CD4-positive, alpha-beta memory T cell (primary cell): Measurements from ENCODE around the gene CTNND2. TPM values are rescaled to one million over a fixed set of nuclear protein-coding genes. Genes with fewer than 3 reads are reported as not detected.
A peak's percentile ranks its signal among the peaks of the same experiment; 100 is the strongest.

ENCODE experiments used
- CTCF ChIA-PET: fragments of 350-600 bp; sonication (Branson Sonifier 250); formaldehyde crosslinking; loops from one replicate; lab custom pipeline; 2021; ENCODE audit warnings: inconsistent platforms; ENCODE audit not compliant: partially characterized antibody; lab: Charles Lee
- POLR2A ChIA-PET: fragments of 350-600 bp; sonication (Branson Sonifier 250); formaldehyde crosslinking; loops from one replicate; lab custom pipeline; 2021; ENCODE audit not compliant: partially characterized antibody; lab: Charles Lee
- DNase-seq, 5 donors: peaks; one replicate each; pipeline versions ENCODE4 v3.0.0 to v3.0.0-alpha.2; 2020 to 2022; ENCODE audit warnings: mixed read lengths in 1 of 5
- H3K27ac ChIP-seq: one replicate; pipeline ENCODE4 v1.7.0; 2013; ENCODE audit warnings: low read depth, low read length
- H3K27me3 ChIP-seq: 2 replicates; pipeline ENCODE4 v1.7.0; 2013; ENCODE audit warnings: mild to moderate bottlenecking, low read length, moderate library complexity; ENCODE audit not compliant: insufficient read depth
- H3K36me3 ChIP-seq: 2 replicates; pipeline ENCODE4 v1.7.0; 2013; ENCODE audit warnings: mild to moderate bottlenecking, low read length, moderate library complexity; ENCODE audit not compliant: insufficient read depth
- H3K4me1 ChIP-seq: 2 replicates; pipeline ENCODE4 v1.7.0; 2013; ENCODE audit warnings: mild to moderate bottlenecking, low read length, moderate library complexity; ENCODE audit not compliant: insufficient read depth
- H3K4me3 ChIP-seq, 2 donors: one replicate each; pipeline ENCODE4 v1.7.0; 2013; ENCODE audit warnings: low read length in 2 of 2, mild to moderate bottlenecking in 1 of 2
- H3K9me3 ChIP-seq, 2 donors: one replicate each; pipeline ENCODE4 v1.7.0; 2013; ENCODE audit warnings: low read length in 2 of 2, control low read depth in 1 of 2; ENCODE audit not compliant: control insufficient read depth in 1 of 2
- H3K27ac Mint-ChIP-seq, 7 donors: one replicate each; pipeline ENCODE4 v1.8.0; 2020 to 2021; ENCODE audit warnings: mixed read lengths in 7 of 7, mild to moderate bottlenecking in 6 of 7, inconsistent platforms in 3 of 7, moderate library complexity in 3 of 7
- H3K27me3 Mint-ChIP-seq, 2 donors: one replicate each; pipeline ENCODE4 v1.8.0; 2020 to 2021; ENCODE audit warnings: mixed read lengths in 2 of 2
- H3K36me3 Mint-ChIP-seq, 2 donors: one replicate each; pipeline ENCODE4 v1.8.0; 2020 to 2021; ENCODE audit warnings: mixed read lengths in 2 of 2, inconsistent platforms in 1 of 2, mild to moderate bottlenecking in 1 of 2
- H3K4me1 Mint-ChIP-seq, 4 donors: one replicate each; pipeline ENCODE4 v1.8.0; 2020 to 2021; ENCODE audit warnings: mixed read lengths in 4 of 4, mild to moderate bottlenecking in 1 of 4
- H3K4me3 Mint-ChIP-seq, 8 donors: one replicate each; pipeline ENCODE4 v1.8.0; 2020 to 2021; ENCODE audit warnings: mixed read lengths in 8 of 8, mild to moderate bottlenecking in 7 of 8, moderate library complexity in 6 of 8, inconsistent platforms in 3 of 8
- H3K9me3 Mint-ChIP-seq, 8 donors: one replicate each; pipeline ENCODE4 v1.8.0; 2020 to 2021; ENCODE audit warnings: mixed read lengths in 8 of 8, mild to moderate bottlenecking in 5 of 8, inconsistent platforms in 3 of 8, moderate library complexity in 1 of 8
- intact Hi-C: fragments of 100-400 bp; cut with micrococcal nuclease; formaldehyde crosslinking; loops from one replicate; pipeline ENCODE4 v1.15.1; 2023
- polyA plus RNA-seq, 2 donors: library from polyadenylated mRNA; unstranded; fragments of 300-500 nt; fragmentation: Illumina TruSeq; gene quantifications; one replicate each; pipeline ENCODE4 v1.2.3, GENCODE V29; 2021
- total RNA-seq, 2 experiments: library from RNA; stranded (reverse); gene quantifications; one replicate each; pipeline ENCODE4 v1.2.3, GENCODE V29; 2021

The CTNND2 gene
- total and polyA plus RNA-seq, 4 experiments from 2014 or later, result 0.65 TPM; not detected in 3

- Histone ChIP-seq H3K27ac (no peak overlapping the region), H3K4me1 (no peaks in the 10 kb centered on the region), H3K9me3 (no peaks in the 10 kb centered on the region), H3K36me3 (no peaks in the 10 kb centered on the region), H3K4me3 (no peak overlapping the region), H3K27me3 (no peaks in the 10 kb centered on the region)
- Mint-ChIP-seq H3K9me3 (peaks cover 0 to 4% (median 0%) of the 10 kb centered on the region in 8 donors), H3K36me3 (no peaks in the 10 kb centered on the region), H3K4me1 (no peaks in the 10 kb centered on the region), H3K4me3 (no peak overlapping the region), H3K27ac (no peak overlapping the region), H3K27me3 (peaks cover 0 to 1% of the 10 kb centered on the region in 2 donors)
- POLR2A ChIA-PET, result no interaction called here
- CTCF ChIA-PET, result no interaction called here
- no peak for DNase-seq
- intact Hi-C loops, result no loop called here
Observed at GRCh38 chr5:11191673-11192072, 712.6 kb downstream of the CTNND2 start.

GRCh38 chr5:11182441-11183080 lies 721.7 kb downstream of the CTNND2 start:
- H3K27ac Mint-ChIP-seq, result no peak overlapping the region
- H3K4me3 ChIP-seq, result no peak overlapping the region
- H3K27ac ChIP-seq, result no peak overlapping the region
- H3K27me3 Mint-ChIP-seq, result peaks cover 0 to 6% of the 10 kb centered on the region in 2 donors
- intact Hi-C loops, result loop anchor here (2.0 kb wide), 1 partner anchor 320 kb away; no protein-coding TSS in a partner anchor
- peaks cover 0 to 2% (median 0%) of the 10 kb centered on the region in 8 donors for H3K9me3 Mint-ChIP-seq
- POLR2A ChIA-PET, result no interaction called here
- H3K4me1 Mint-ChIP-seq, result peaks cover 0 to 1% (median 0%) of the 10 kb centered on the region in 4 donors
- no peak overlapping the region for H3K4me3 Mint-ChIP-seq
- H3K36me3 ChIP-seq, result no peaks in the 10 kb centered on the region
- H3K9me3 ChIP-seq, result no peaks in the 10 kb centered on the region
- no peaks in the 10 kb centered on the region for H3K36me3 Mint-ChIP-seq
- H3K27me3 ChIP-seq, result no peaks in the 10 kb centered on the region
- H3K4me1 ChIP-seq, result no peaks in the 10 kb centered on the region
- no peak for DNase-seq
- CTCF ChIA-PET, result no interaction called here

- Mint-ChIP-seq H3K27ac (peak overlapping the region in 1 of 7 donors; percentile 52), H3K9me3 (no peaks in the 10 kb centered on the region), H3K4me3 (no peak overlapping the region), H3K36me3 (no peaks in the 10 kb centered on the region), H3K27me3 (peaks cover 0 to 6% of the 10 kb centered on the region in 2 donors), H3K4me1 (peaks cover 0 to 1% (median 0%) of the 10 kb centered on the region in 4 donors)
- DNase-seq, result no peak
- CTCF ChIA-PET, result no interaction called here
- Histone ChIP-seq H3K27me3 (no peaks in the 10 kb centered on the region), H3K27ac (no peak overlapping the region), H3K36me3 (no peaks in the 10 kb centered on the region), H3K4me3 (no peak overlapping the region), H3K4me1 (no peaks in the 10 kb centered on the region), H3K9me3 (no peaks in the 10 kb centered on the region)
- POLR2A ChIA-PET, result no interaction called here
- intact Hi-C loops, result loop anchor here (2.0 kb wide), 1 partner anchor 319 kb away; no protein-coding TSS in a partner anchor
Observed at GRCh38 chr5:11181940-11182339, 722.3 kb downstream of the CTNND2 start.

- intact Hi-C loops, result no loop called here
- no peaks in the 10 kb centered on the region for H3K9me3 ChIP-seq
- Mint-ChIP-seq H3K9me3 (no peaks in the 10 kb centered on the region), H3K27me3 (peaks cover 0 to 6% of the 10 kb centered on the region in 2 donors), H3K36me3 (no peaks in the 10 kb centered on the region), H3K4me1 (peaks cover 0 to 1% (median 0%) of the 10 kb centered on the region in 4 donors), H3K27ac (no peak overlapping the region), H3K4me3 (no peak overlapping the region)
- H3K27me3 ChIP-seq, result no peaks in the 10 kb centered on the region
- no peaks in the 10 kb centered on the region for H3K36me3 ChIP-seq
- POLR2A ChIA-PET, result no interaction called here
- no peak overlapping the region for H3K27ac ChIP-seq
- DNase-seq, result no peak
- no peaks in the 10 kb centered on the region for H3K4me1 ChIP-seq
- H3K4me3 ChIP-seq, result no peak overlapping the region
- CTCF ChIA-PET, result no interaction called here
Observed at GRCh38 chr5:11180890-11181289, 723.4 kb downstream of the CTNND2 start.

GRCh38 chr5:11177999-11178711 lies 726.1 kb downstream of the CTNND2 start:
- Histone ChIP-seq H3K27ac (no peak overlapping the region), H3K9me3 (no peaks in the 10 kb centered on the region), H3K36me3 (no peaks in the 10 kb centered on the region), H3K27me3 (no peaks in the 10 kb centered on the region), H3K4me3 (no peak overlapping the region), H3K4me1 (no peaks in the 10 kb centered on the region)
- H3K9me3 Mint-ChIP-seq, result no peaks in the 10 kb centered on the region
- peaks cover 0 to under 1% (median 0%) of the 10 kb centered on the region in 4 donors for H3K4me1 Mint-ChIP-seq
- no peak for DNase-seq
- H3K36me3 Mint-ChIP-seq, result no peaks in the 10 kb centered on the region
- POLR2A ChIA-PET, result no interaction called here
- H3K27ac Mint-ChIP-seq, result no peak overlapping the region
- CTCF ChIA-PET, result no interaction called here
- no peak overlapping the region for H3K4me3 Mint-ChIP-seq
- intact Hi-C loops, result no loop called here
- peaks cover 0 to 2% of the 10 kb centered on the region in 2 donors for H3K27me3 Mint-ChIP-seq

- Mint-ChIP-seq H3K9me3 (peaks cover 0 to 2% (median 0%) of the 10 kb centered on the region in 8 donors), H3K27ac (no peak overlapping the region), H3K27me3 (peaks cover 3% of the 10 kb centered on the region in 2 donors), H3K4me3 (no peak overlapping the region), H3K4me1 (peaks cover 4 to 7% (median 5%) of the 10 kb centered on the region in 4 donors), H3K36me3 (no peaks in the 10 kb centered on the region)
- no peak for DNase-seq
- H3K27ac ChIP-seq, result no peak overlapping the region
- H3K4me1 ChIP-seq, result no peaks in the 10 kb centered on the region
- intact Hi-C loops, result no loop called here
- ChIA-PET CTCF (no interaction called here), POLR2A (no interaction called here)
- H3K9me3 ChIP-seq, result no peaks in the 10 kb centered on the region
- no peaks in the 10 kb centered on the region for H3K27me3 ChIP-seq
- H3K36me3 ChIP-seq, result no peaks in the 10 kb centered on the region
- H3K4me3 ChIP-seq, result no peak overlapping the region
Observed at GRCh38 chr5:11174591-11174990, 729.7 kb downstream of the CTNND2 start.

- H3K4me1 ChIP-seq, result no peaks in the 10 kb centered on the region
- Mint-ChIP-seq H3K4me3 (no peak overlapping the region), H3K27me3 (peaks cover 3 to 4% of the 10 kb centered on the region in 2 donors), H3K9me3 (peaks cover 0 to 2% (median 0%) of the 10 kb centered on the region in 8 donors), H3K36me3 (no peaks in the 10 kb centered on the region), H3K4me1 (peaks cover 4 to 7% (median 5%) of the 10 kb centered on the region in 4 donors), H3K27ac (peak overlapping the region in 1 of 7 donors; percentile 4)
- ChIA-PET POLR2A (no interaction called here), CTCF (no interaction called here)
- H3K4me3 ChIP-seq, result no peak overlapping the region
- H3K27me3 ChIP-seq, result no peaks in the 10 kb centered on the region
- H3K9me3 ChIP-seq, result no peaks in the 10 kb centered on the region
- no peaks in the 10 kb centered on the region for H3K36me3 ChIP-seq
- H3K27ac ChIP-seq, result no peak overlapping the region
- intact Hi-C loops, result no loop called here
- DNase-seq, result peak in 1 of 5 donors; percentile 2
Observed at GRCh38 chr5:11172484-11172883, 731.8 kb downstream of the CTNND2 start.
